ENCODE measurements around the gene BRF1. TPM values are rescaled to one million over a fixed set of nuclear protein-coding genes. Genes with fewer than 3 reads are reported as not detected.

BRF1 gene
- total RNA-seq, 1 experiment from 2014 or later, result 41.2 TPM

- Histone ChIP-seq H3K9ac (ENCODE audit: low read length) (no peak overlapping the region), H3K27me3 (ENCODE audit: insufficient read depth, low read length) (no peaks in the 10 kb centered on the region), H4K20me1 (ENCODE audit: insufficient read depth) (no peaks in the 10 kb centered on the region), H2AFZ (ENCODE audit: low read depth, low read length, poor library complexity, severe bottlenecking) (no peak overlapping the region), H3K27ac (ENCODE audit: low read depth, low read length) (no peak overlapping the region), H3K9me3 (ENCODE audit: control insufficient read depth in 1 of 2, insufficient read depth in 1 of 2, low read depth in 1 of 2, low read length in 2 of 2) (no peaks in the 10 kb centered on the region), H3K9me2 (ENCODE audit: insufficient read depth) (no peaks in the 10 kb centered on the region), H3K4me2 (ENCODE audit: low read length) (no peak overlapping the region), H3K36me3 (ENCODE audit: control insufficient read depth in 1 of 2, insufficient read depth in 2 of 2, low read length in 2 of 2) (peaks cover 0 to 3% of the 10 kb centered on the region in 2 experiments; a peak in 1 of 4 replicates), H3K79me2 (ENCODE audit: insufficient read depth, low read length) (peaks cover 63% of the 10 kb centered on the region), H3K4me1 (ENCODE audit: control insufficient read depth in 1 of 2, insufficient read depth in 2 of 2, low read length in 2 of 2) (no peaks in the 10 kb centered on the region), H3K4me3 (replicated peaks in 1 of 2; ENCODE audit: low read depth in 1 of 2, low read length in 2 of 2) (no peak overlapping the region)
- no peak for DNase-seq (ENCODE audit: low read depth, low spot score)
- BruUV-seq (replicated peaks), result no TSS peak
- ATAC-seq, result no peak
- no peak for TF ChIP-seq CEBPB (IDR thresholded peaks at IDR 0.05; ENCODE audit: low read depth)
- TF ChIP-seq, protein P1, sequence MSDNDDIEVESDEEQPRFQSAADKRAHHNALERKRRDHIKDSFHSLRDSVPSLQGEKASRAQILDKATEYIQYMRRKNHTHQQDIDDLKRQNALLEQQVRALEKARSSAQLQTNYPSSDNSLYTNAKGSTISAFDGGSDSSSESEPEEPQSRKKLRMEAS (IDR thresholded peaks at IDR 0.05), result no peak
- no peak for TF ChIP-seq RAD21 (IDR thresholded peaks at IDR 0.05; ENCODE audit: low read depth)
- no peak for TF ChIP-seq CBX3 (IDR thresholded peaks at IDR 0.05; ENCODE audit: low read depth)
- no peak for TF ChIP-seq SP1 (IDR thresholded peaks at IDR 0.05; ENCODE audit: low read depth)
- no peak for TF ChIP-seq EZH2phosphoT487 (IDR thresholded peaks at IDR 0.05; ENCODE audit: borderline replicate concordance)
- TF ChIP-seq POLR2AphosphoS5 (IDR thresholded peaks at IDR 0.05; ENCODE audit: low read depth, low read length), result no peak
- no peak for TF ChIP-seq EZH2 (IDR thresholded peaks at IDR 0.05)
- TF ChIP-seq SRF (IDR thresholded peaks at IDR 0.05; ENCODE audit: low read depth), result no peak
- TF ChIP-seq EGR1 (IDR thresholded peaks at IDR 0.05; ENCODE audit: low read depth), result no peak
- TF ChIP-seq ATF3 (IDR thresholded peaks at IDR 0.05), result no peak
- TF ChIP-seq ELF1 (IDR thresholded peaks at IDR 0.05; ENCODE audit: borderline replicate concordance, low read depth), result no peak
- no peak for TF ChIP-seq POLR2A (IDR thresholded peaks at IDR 0.05; ENCODE audit: borderline replicate concordance, extremely low read depth, insufficient read depth, insufficient read length)
- TF ChIP-seq ZBTB33 (IDR thresholded peaks at IDR 0.05; ENCODE audit: extremely low read depth, insufficient replicate concordance, low read length), result no peak
- RAD21 ChIA-PET (ENCODE audit: low non-redundant PET in 1 of 2, low total read pairs in 2 of 2, uncharacterized antibody in 2 of 2, unreplicated experiment in 2 of 2), result no interaction called here
- CTCF ChIA-PET, result no interaction called here
- POLR2A ChIA-PET, result no interaction called here
- intact Hi-C loops (cut with micrococcal nuclease), result no loop called here
Measured at GRCh38 chr14:105283028-105283427, 17.8 kb downstream of the BRF1 start.

Data from HCT116 (cell line).